ENCODE measurements around the gene MAGOH.

MAGOH gene

GRCh38 chr1:53262000-53262399, 23.7 kb upstream of the MAGOH start:
- Histone ChIP-seq H2AFZ (ENCODE audit: low read depth, low read length) (no peak overlapping the region), H3K9me3 (ENCODE audit: low read length) (no peaks in the 10 kb centered on the region), H3K4me3 (ENCODE audit: low read length) (no peak overlapping the region), H3K27me3 (ENCODE audit: insufficient read depth, low read length) (no peaks in the 10 kb centered on the region), H3K36me3 (ENCODE audit: insufficient read depth, low read length) (peaks cover 72% of the 10 kb centered on the region), H3K4me1 (ENCODE audit: insufficient read depth, low read length) (no peaks in the 10 kb centered on the region)

- peaks cover 68% of the 10 kb centered on the region for H3K36me3 ChIP-seq (ENCODE audit: insufficient read depth, low read length)
- H3K9me3 ChIP-seq (ENCODE audit: low read length) = no peaks in the 10 kb centered on the region
These were observed 22.4 kb upstream of the MAGOH start for GRCh38 chr1:53260631-53261247.

GRCh38 chr1:53259932-53260331, 21.6 kb upstream of the MAGOH start:
- no peak overlapping the region for H2AFZ ChIP-seq (ENCODE audit: low read depth, low read length)
- H3K36me3 ChIP-seq (ENCODE audit: insufficient read depth, low read length) = peaks cover 65% of the 10 kb centered on the region

More at GRCh38 chr1:53260631-53261247, 22.4 kb upstream of the MAGOH start:
- no peak overlapping the region for H2AFZ ChIP-seq (ENCODE audit: low read depth, low read length)
- H3K27me3 ChIP-seq (ENCODE audit: insufficient read depth, low read length) = no peaks in the 10 kb centered on the region
- H3K4me3 ChIP-seq (ENCODE audit: low read length) = no peak overlapping the region
- no peaks in the 10 kb centered on the region for H3K4me1 ChIP-seq (ENCODE audit: insufficient read depth, low read length)

GRCh38 chr1:53258216-53258615, 19.9 kb upstream of the MAGOH start:
- Histone ChIP-seq H3K4me3 (ENCODE audit: low read length) (no peak overlapping the region), H2AFZ (ENCODE audit: low read depth, low read length) (no peak overlapping the region), H3K36me3 (ENCODE audit: insufficient read depth, low read length) (peaks cover 61% of the 10 kb centered on the region), H3K4me1 (ENCODE audit: insufficient read depth, low read length) (no peaks in the 10 kb centered on the region), H3K9me3 (ENCODE audit: low read length) (no peaks in the 10 kb centered on the region), H3K27me3 (ENCODE audit: insufficient read depth, low read length) (no peaks in the 10 kb centered on the region)

More at GRCh38 chr1:53259932-53260331, 21.6 kb upstream of the MAGOH start:
- Histone ChIP-seq H3K4me3 (ENCODE audit: low read length) (no peak overlapping the region), H3K27me3 (ENCODE audit: insufficient read depth, low read length) (no peaks in the 10 kb centered on the region), H3K9me3 (ENCODE audit: low read length) (no peaks in the 10 kb centered on the region), H3K4me1 (ENCODE audit: insufficient read depth, low read length) (no peaks in the 10 kb centered on the region)

GRCh38 chr1:53257454-53258081, 19.2 kb upstream of the MAGOH start:
- Histone ChIP-seq H2AFZ (ENCODE audit: low read depth, low read length) (no peak overlapping the region), H3K4me1 (ENCODE audit: insufficient read depth, low read length) (no peaks in the 10 kb centered on the region), H3K4me3 (ENCODE audit: low read length) (no peak overlapping the region), H3K27me3 (ENCODE audit: insufficient read depth, low read length) (no peaks in the 10 kb centered on the region), H3K36me3 (ENCODE audit: insufficient read depth, low read length) (peaks cover 56% of the 10 kb centered on the region), H3K9me3 (ENCODE audit: low read length) (no peaks in the 10 kb centered on the region)

GRCh38 chr1:53256511-53257453, 18.5 kb upstream of the MAGOH start:
- Histone ChIP-seq H3K9me3 (ENCODE audit: low read length) (no peaks in the 10 kb centered on the region), H2AFZ (ENCODE audit: low read depth, low read length) (no peak overlapping the region), H3K36me3 (ENCODE audit: insufficient read depth, low read length) (peaks cover 51% of the 10 kb centered on the region), H3K4me1 (ENCODE audit: insufficient read depth, low read length) (no peaks in the 10 kb centered on the region), H3K4me3 (ENCODE audit: low read length) (no peak overlapping the region), H3K27me3 (ENCODE audit: insufficient read depth, low read length) (no peaks in the 10 kb centered on the region)

- Histone ChIP-seq H3K27me3 (ENCODE audit: insufficient read depth, low read length) (no peaks in the 10 kb centered on the region), H3K9me3 (ENCODE audit: low read length) (no peaks in the 10 kb centered on the region), H3K4me3 (ENCODE audit: low read length) (no peak overlapping the region), H2AFZ (ENCODE audit: low read depth, low read length) (no peak overlapping the region), H3K4me1 (ENCODE audit: insufficient read depth, low read length) (no peaks in the 10 kb centered on the region), H3K36me3 (ENCODE audit: insufficient read depth, low read length) (peaks cover 45% of the 10 kb centered on the region)
These were observed 16.7 kb upstream of the MAGOH start for GRCh38 chr1:53255031-53255430.

- peaks cover 47% of the 10 kb centered on the region for H3K36me3 ChIP-seq (ENCODE audit: insufficient read depth, low read length)
These were observed 15.8 kb upstream of the MAGOH start for GRCh38 chr1:53254011-53254640.

GRCh38 chr1:53250325-53250724, 12.0 kb upstream of the MAGOH start:
- no peak overlapping the region for H3K4me3 ChIP-seq (ENCODE audit: low read length)
- no peaks in the 10 kb centered on the region for H3K9me3 ChIP-seq (ENCODE audit: low read length)
- peaks cover 43% of the 10 kb centered on the region for H3K36me3 ChIP-seq (ENCODE audit: insufficient read depth, low read length)
- H2AFZ ChIP-seq (ENCODE audit: low read depth, low read length) = no peak overlapping the region
- H3K4me1 ChIP-seq (ENCODE audit: insufficient read depth, low read length) = no peaks in the 10 kb centered on the region
- H3K27me3 ChIP-seq (ENCODE audit: insufficient read depth, low read length) = no peaks in the 10 kb centered on the region

More at GRCh38 chr1:53254011-53254640, 15.8 kb upstream of the MAGOH start:
- no peak overlapping the region for H3K4me3 ChIP-seq (ENCODE audit: low read length)
- H2AFZ ChIP-seq (ENCODE audit: low read depth, low read length) = no peak overlapping the region
- H3K9me3 ChIP-seq (ENCODE audit: low read length) = no peaks in the 10 kb centered on the region
- H3K4me1 ChIP-seq (ENCODE audit: insufficient read depth, low read length) = no peaks in the 10 kb centered on the region
- no peaks in the 10 kb centered on the region for H3K27me3 ChIP-seq (ENCODE audit: insufficient read depth, low read length)

- no peaks in the 10 kb centered on the region for H3K4me1 ChIP-seq (ENCODE audit: insufficient read depth, low read length)
- peaks cover 38% of the 10 kb centered on the region for H3K36me3 ChIP-seq (ENCODE audit: insufficient read depth, low read length)
- no peaks in the 10 kb centered on the region for H3K9me3 ChIP-seq (ENCODE audit: low read length)
- H2AFZ ChIP-seq (ENCODE audit: low read depth, low read length) = no peak overlapping the region
- H3K27me3 ChIP-seq (ENCODE audit: insufficient read depth, low read length) = no peaks in the 10 kb centered on the region
- no peak overlapping the region for H3K4me3 ChIP-seq (ENCODE audit: low read length)
These were observed 11.4 kb upstream of the MAGOH start for GRCh38 chr1:53249706-53250105.

- no peaks in the 10 kb centered on the region for H3K4me1 ChIP-seq (ENCODE audit: insufficient read depth, low read length)
- no peak overlapping the region for H3K4me3 ChIP-seq (ENCODE audit: low read length)
- H3K27me3 ChIP-seq (ENCODE audit: insufficient read depth, low read length) = no peaks in the 10 kb centered on the region
- H2AFZ ChIP-seq (ENCODE audit: low read depth, low read length) = no peak overlapping the region
- H3K36me3 ChIP-seq (ENCODE audit: insufficient read depth, low read length) = peaks cover 31% of the 10 kb centered on the region
- no peaks in the 10 kb centered on the region for H3K9me3 ChIP-seq (ENCODE audit: low read length)
These were observed 8.2 kb upstream of the MAGOH start for GRCh38 chr1:53246261-53247134.

- Histone ChIP-seq H2AFZ (ENCODE audit: low read depth, low read length) (no peak overlapping the region), H3K9me3 (ENCODE audit: low read length) (no peaks in the 10 kb centered on the region), H3K36me3 (ENCODE audit: insufficient read depth, low read length) (peaks cover 15% of the 10 kb centered on the region), H3K27me3 (ENCODE audit: insufficient read depth, low read length) (no peaks in the 10 kb centered on the region), H3K4me3 (ENCODE audit: low read length) (no peak overlapping the region), H3K4me1 (ENCODE audit: insufficient read depth, low read length) (peaks cover under 1% of the 10 kb centered on the region)
These were observed 5.8 kb upstream of the MAGOH start for GRCh38 chr1:53244141-53244540.
